ENCODE data around the gene CNIH3.

The CNIH3 gene

DNA sequence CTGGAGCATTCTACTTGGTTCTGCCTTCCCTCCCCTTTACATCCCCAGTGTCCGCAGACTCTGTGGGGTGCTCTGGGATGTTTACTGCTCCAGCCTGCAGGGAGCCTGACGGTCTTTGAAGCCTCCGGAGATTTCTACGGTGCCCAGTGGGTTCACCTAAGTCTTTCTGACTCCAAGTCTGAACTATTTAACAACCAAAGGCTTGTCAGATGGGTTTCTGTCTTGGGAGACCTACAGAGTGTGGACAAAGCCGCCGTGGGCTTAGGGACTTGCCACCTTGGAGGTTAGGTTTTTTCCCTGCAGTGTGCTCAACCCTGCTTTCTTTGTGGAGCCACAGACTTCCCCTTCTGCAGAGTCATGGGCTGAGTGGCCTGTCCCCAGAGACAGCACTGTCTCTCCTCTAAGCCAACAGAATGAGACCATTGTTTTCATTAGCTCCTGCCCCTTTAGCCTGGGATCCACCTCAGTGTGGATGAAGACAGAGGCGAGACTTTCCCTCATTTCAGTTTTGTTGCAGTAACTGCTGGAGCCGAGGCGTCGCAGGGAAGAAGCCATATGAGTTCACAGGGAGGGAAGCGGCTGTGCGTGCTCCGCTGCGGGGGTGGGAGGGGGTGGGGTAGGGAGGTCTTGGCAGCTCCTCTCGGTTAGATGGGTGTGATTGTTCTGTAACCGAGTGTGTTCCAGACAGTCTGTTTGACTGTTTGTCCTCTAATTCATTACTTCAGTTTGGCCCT lies 120.7 kb downstream of the CNIH3 start:
- Histone ChIP-seq H3K27me3 (ENCODE audit: insufficient read depth, low read length) (no peaks in the 10 kb centered on the region), H3K4me2 (ENCODE audit: low read length) (no peak overlapping the region), H3K79me2 (ENCODE audit: insufficient read depth, low read length) (no peaks in the 10 kb centered on the region), H2AFZ (ENCODE audit: low read length) (no peak overlapping the region), H3K9ac (ENCODE audit: low read length) (no peak overlapping the region), H3K4me1 (ENCODE audit: insufficient read depth, low read length, severe bottlenecking) (no peaks in the 10 kb centered on the region), H3K27ac (ENCODE audit: low read depth, low read length, poor library complexity, severe bottlenecking) (no peak overlapping the region), H3K9me2 (ENCODE audit: low read depth, low read length) (no peaks in the 10 kb centered on the region), H3K36me3 (ENCODE audit: insufficient read depth, low read length) (no peaks in the 10 kb centered on the region), H4K20me1 (ENCODE audit: insufficient read depth, low read length) (no peaks in the 10 kb centered on the region), H3K9me3 (ENCODE audit: low read length) (no peaks in the 10 kb centered on the region), H3F3A (ENCODE audit: insufficient read depth, low read length) (no peaks in the 10 kb centered on the region), H3K4me3 (ENCODE audit: low read depth, low read length, poor library complexity, severe bottlenecking) (no peak overlapping the region)
- no peak for TF ChIP-seq EZH2 (IDR thresholded peaks at IDR 0.05; ENCODE audit: borderline replicate concordance, low read length)
- TF ChIP-seq, protein P1, sequence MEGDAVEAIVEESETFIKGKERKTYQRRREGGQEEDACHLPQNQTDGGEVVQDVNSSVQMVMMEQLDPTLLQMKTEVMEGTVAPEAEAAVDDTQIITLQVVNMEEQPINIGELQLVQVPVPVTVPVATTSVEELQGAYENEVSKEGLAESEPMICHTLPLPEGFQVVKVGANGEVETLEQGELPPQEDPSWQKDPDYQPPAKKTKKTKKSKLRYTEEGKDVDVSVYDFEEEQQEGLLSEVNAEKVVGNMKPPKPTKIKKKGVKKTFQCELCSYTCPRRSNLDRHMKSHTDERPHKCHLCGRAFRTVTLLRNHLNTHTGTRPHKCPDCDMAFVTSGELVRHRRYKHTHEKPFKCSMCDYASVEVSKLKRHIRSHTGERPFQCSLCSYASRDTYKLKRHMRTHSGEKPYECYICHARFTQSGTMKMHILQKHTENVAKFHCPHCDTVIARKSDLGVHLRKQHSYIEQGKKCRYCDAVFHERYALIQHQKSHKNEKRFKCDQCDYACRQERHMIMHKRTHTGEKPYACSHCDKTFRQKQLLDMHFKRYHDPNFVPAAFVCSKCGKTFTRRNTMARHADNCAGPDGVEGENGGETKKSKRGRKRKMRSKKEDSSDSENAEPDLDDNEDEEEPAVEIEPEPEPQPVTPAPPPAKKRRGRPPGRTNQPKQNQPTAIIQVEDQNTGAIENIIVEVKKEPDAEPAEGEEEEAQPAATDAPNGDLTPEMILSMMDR (IDR thresholded peaks at IDR 0.05; ENCODE audit: low read length): no peak

DNA sequence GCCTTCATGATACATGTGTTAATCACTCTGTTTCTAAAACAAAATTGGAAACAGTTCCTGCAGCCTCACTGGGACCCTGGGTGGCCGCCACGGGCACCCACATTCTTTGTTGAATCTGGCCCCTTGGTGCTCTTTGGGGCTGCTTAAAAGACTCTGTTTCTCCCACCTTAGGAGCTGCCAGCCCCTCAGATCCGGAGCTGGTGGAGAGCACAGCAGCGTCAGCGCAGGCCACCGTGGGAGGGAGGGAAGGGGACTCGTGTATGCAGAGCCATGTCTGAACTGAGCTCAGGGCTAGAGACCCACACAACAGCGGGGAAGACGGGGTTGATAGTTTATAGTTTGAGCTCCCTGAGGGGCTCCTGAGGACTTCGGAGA lies 121.2 kb downstream of the CNIH3 start:
- no peak overlapping the region for H3K9ac ChIP-seq (ENCODE audit: low read length)
- H3K4me2 ChIP-seq (ENCODE audit: low read length): no peak overlapping the region
- no peaks in the 10 kb centered on the region for H3K9me3 ChIP-seq (ENCODE audit: low read length)
- no peaks in the 10 kb centered on the region for H3K79me2 ChIP-seq (ENCODE audit: insufficient read depth, low read length)
- H3F3A ChIP-seq (ENCODE audit: insufficient read depth, low read length): no peaks in the 10 kb centered on the region
- H3K36me3 ChIP-seq (ENCODE audit: insufficient read depth, low read length): no peaks in the 10 kb centered on the region
- H3K9me2 ChIP-seq (ENCODE audit: low read depth, low read length): no peaks in the 10 kb centered on the region
- no peak overlapping the region for H3K4me3 ChIP-seq (ENCODE audit: low read depth, low read length, poor library complexity, severe bottlenecking)
- H3K27me3 ChIP-seq (ENCODE audit: insufficient read depth, low read length): no peaks in the 10 kb centered on the region
- no peak for TF ChIP-seq EZH2 (IDR thresholded peaks at IDR 0.05; ENCODE audit: borderline replicate concordance, low read length)
- TF ChIP-seq, protein P1 (IDR thresholded peaks at IDR 0.05; ENCODE audit: low read length): no peak
- H4K20me1 ChIP-seq (ENCODE audit: insufficient read depth, low read length): no peaks in the 10 kb centered on the region
- H2AFZ ChIP-seq (ENCODE audit: low read length): no peak overlapping the region
- H3K4me1 ChIP-seq (ENCODE audit: insufficient read depth, low read length, severe bottlenecking): no peaks in the 10 kb centered on the region
- no peak overlapping the region for H3K27ac ChIP-seq (ENCODE audit: low read depth, low read length, poor library complexity, severe bottlenecking)

DNA sequence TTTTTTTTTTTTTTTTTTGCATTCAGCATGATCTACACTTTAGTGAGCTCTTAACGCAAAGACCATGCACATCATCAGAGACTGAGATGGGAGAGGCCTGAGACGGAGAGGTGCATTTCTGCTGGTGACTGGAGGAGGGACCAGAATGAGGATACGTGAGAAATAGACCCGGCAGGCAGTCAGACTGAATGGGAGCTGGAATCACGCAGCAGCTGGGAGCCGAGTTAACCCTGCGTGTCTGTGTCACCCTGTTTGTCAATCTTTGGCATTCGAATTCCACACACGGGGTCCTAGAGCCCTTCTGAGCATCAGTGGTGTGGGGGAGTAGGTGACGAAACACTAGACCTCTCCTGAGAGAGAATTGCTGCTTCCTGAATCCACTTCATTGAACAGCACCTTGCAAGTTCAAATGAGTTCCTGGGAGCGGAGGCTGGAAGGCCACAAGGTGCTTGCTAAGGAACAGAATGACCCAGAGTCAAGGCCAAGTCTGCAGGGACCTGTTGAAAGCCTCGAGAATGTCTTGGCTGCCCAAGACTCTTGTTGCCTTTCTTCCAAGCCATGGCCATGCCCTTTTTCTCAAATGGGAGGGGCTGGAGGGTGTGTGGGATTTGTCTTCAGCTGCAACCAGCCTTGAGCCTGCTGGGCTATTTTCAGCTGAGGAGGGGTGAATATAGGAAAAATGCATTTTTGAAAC lies 123.3 kb downstream of the CNIH3 start:
- H3K27me3 ChIP-seq (ENCODE audit: insufficient read depth, low read length): no peaks in the 10 kb centered on the region
- no peaks in the 10 kb centered on the region for H3K4me1 ChIP-seq (ENCODE audit: insufficient read depth, low read length, severe bottlenecking)
- no peak for TF ChIP-seq EZH2 (IDR thresholded peaks at IDR 0.05; ENCODE audit: borderline replicate concordance, low read length)
- TF ChIP-seq, protein P1 (IDR thresholded peaks at IDR 0.05; ENCODE audit: low read length): no peak
- H3K27ac ChIP-seq (ENCODE audit: low read depth, low read length, poor library complexity, severe bottlenecking): no peak overlapping the region
- H3K4me3 ChIP-seq (ENCODE audit: low read depth, low read length, poor library complexity, severe bottlenecking): no peak overlapping the region
- no peak overlapping the region for H3K4me2 ChIP-seq (ENCODE audit: low read length)
- no peaks in the 10 kb centered on the region for H3K36me3 ChIP-seq (ENCODE audit: insufficient read depth, low read length)
- no peak overlapping the region for H3K9ac ChIP-seq (ENCODE audit: low read length)
- no peaks in the 10 kb centered on the region for H3K79me2 ChIP-seq (ENCODE audit: insufficient read depth, low read length)
- H2AFZ ChIP-seq (ENCODE audit: low read length): no peak overlapping the region
- H3K9me2 ChIP-seq (ENCODE audit: low read depth, low read length): no peaks in the 10 kb centered on the region
- H3K9me3 ChIP-seq (ENCODE audit: low read length): no peaks in the 10 kb centered on the region
- no peaks in the 10 kb centered on the region for H4K20me1 ChIP-seq (ENCODE audit: insufficient read depth, low read length)
- H3F3A ChIP-seq (ENCODE audit: insufficient read depth, low read length): no peaks in the 10 kb centered on the region

Measured in OCI-LY1 (cell line).